Karpas-422 (cell line): ENCODE data around the gene KRTAP5-2. TPM values are rescaled to one million over a fixed set of nuclear protein-coding genes. Genes with fewer than 3 reads are reported as not detected.
"Not testable (repeated sequence)": the region's sequence is repeated elsewhere in the genome, so short reads cannot be mapped to it uniquely, and the experiment has no call there.

Source experiments
- DNase-seq: peaks from one replicate; pipeline ENCODE4 v3.0.0-alpha.2; 2015
- H2AFZ ChIP-seq: fragments of 200-600 bp; sonication (generic); 2 replicates; pipeline ENCODE4 v1.6.1; 2014; ENCODE audit warnings: antibody characterized with exemption, low read length, mixed read lengths
- H3K27ac ChIP-seq: fragments of 200-600 bp; sonication (generic); 2 replicates; pipeline ENCODE4 v1.5.1; 2014; ENCODE audit warnings: mild to moderate bottlenecking, low read length, moderate library complexity
- H3K27me3 ChIP-seq: fragments of 200-600 bp; sonication (generic); 2 replicates; pipeline ENCODE4 v1.6.1; 2014; ENCODE audit warnings: low read length, mixed read lengths
- H3K36me3 ChIP-seq: fragments of 200-600 bp; sonication (generic); 2 replicates; pipeline ENCODE4 v1.6.1; 2014; ENCODE audit warnings: low read length, mixed read lengths; ENCODE audit not compliant: insufficient read depth
- H3K4me1 ChIP-seq: fragments of 200-600 bp; sonication (generic); 2 replicates; pipeline ENCODE4 v1.6.1; 2014; ENCODE audit warnings: mild to moderate bottlenecking, low read length, mixed read lengths
- H3K4me2 ChIP-seq: fragments of 200-600 bp; sonication (generic); 2 replicates; pipeline ENCODE4 v1.6.1; 2014; ENCODE audit warnings: low read length, low read depth, mild to moderate bottlenecking; ENCODE audit not compliant: poor library complexity, severe bottlenecking
- H3K4me3 ChIP-seq: fragments of 200-600 bp; sonication (generic); 2 replicates; pipeline ENCODE4 v1.5.1; 2014; ENCODE audit warnings: mild to moderate bottlenecking, antibody characterized with exemption, low read length, mixed read lengths
- H3K79me2 ChIP-seq: fragments of 200-600 bp; sonication (generic); 2 replicates; pipeline ENCODE4 v1.6.1; 2014; ENCODE audit warnings: mild to moderate bottlenecking, low read length, mixed read lengths
- H3K9ac ChIP-seq: fragments of 200-600 bp; sonication (generic); 2 replicates; pipeline ENCODE4 v1.6.0; 2014; ENCODE audit warnings: low read length
- H3K9me2 ChIP-seq: fragments of 200-600 bp; sonication (generic), shearing (Covaris generic); replicated peaks from 2 replicates; pipeline ENCODE4 v1.6.0; 2014; ENCODE audit warnings: mild to moderate bottlenecking, low read length, moderate library complexity; ENCODE audit not compliant: insufficient read depth
- H3K9me3 ChIP-seq: fragments of 300-700, 200-600 bp; sonication (generic); 2 replicates; pipeline ENCODE4 v1.6.1; 2014; ENCODE audit warnings: low read length, mixed read lengths
- H4K20me1 ChIP-seq: fragments of 200-600 bp; sonication (generic); 2 replicates; pipeline ENCODE4 v1.6.1; 2014; ENCODE audit warnings: mild to moderate bottlenecking, antibody characterized with exemption, low read length, low read depth; ENCODE audit not compliant: insufficient read depth
- total RNA-seq: library from RNA; depleted of rRNA; stranded (reverse); fragments of >200 nt; shearing (Covaris generic); gene quantifications from 2 replicates; pipeline ENCODE4 v1.2.3, GENCODE V29; 2014; ENCODE audit warnings: low replicate concordance

KRTAP5-2 gene
- total RNA-seq, 1 experiment from 2014 or later = not detected

GRCh38 chr11:1603629-1604028 lies 5.5 kb upstream of the KRTAP5-2 start:
- no peak overlapping the region for H3K4me2 ChIP-seq
- no peaks in the 10 kb centered on the region for H3K9me3 ChIP-seq
- peaks cover 17% of the 10 kb centered on the region for H3K4me1 ChIP-seq
- no peak overlapping the region for H2AFZ ChIP-seq
- no peaks in the 10 kb centered on the region for H3K79me2 ChIP-seq
- H3K4me3 ChIP-seq = no peak overlapping the region
- no peak for DNase-seq
- no peaks in the 10 kb centered on the region for H3K9me2 ChIP-seq
- H3K36me3 ChIP-seq = no peaks in the 10 kb centered on the region
- H3K27me3 ChIP-seq = no peaks in the 10 kb centered on the region
- no peak overlapping the region for H3K9ac ChIP-seq
- H3K27ac ChIP-seq = no peak overlapping the region
- H4K20me1 ChIP-seq = no peaks in the 10 kb centered on the region

DNA sequence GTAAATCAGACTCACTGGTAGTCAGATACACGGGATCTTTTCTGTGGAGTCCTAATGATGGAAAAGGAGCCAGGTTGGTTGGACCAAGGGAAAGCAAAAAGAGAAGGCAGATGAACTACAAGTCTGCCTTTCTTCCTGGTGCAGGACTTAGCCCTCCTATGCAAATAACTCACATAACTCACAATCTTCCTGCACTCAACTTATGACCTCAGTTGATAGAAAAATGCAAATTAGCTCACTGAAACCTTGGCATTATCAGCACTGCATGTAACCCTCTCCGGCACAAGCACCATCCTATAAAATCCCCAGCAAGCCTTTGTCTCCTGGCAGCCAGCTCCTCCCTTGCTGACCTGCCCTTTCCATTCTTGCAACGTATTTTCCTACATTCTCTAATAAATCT lies 3.6 kb upstream of the KRTAP5-2 start:
- not testable (repeated sequence) for H4K20me1 ChIP-seq, H3K4me3 ChIP-seq, H2AFZ ChIP-seq, H3K9ac ChIP-seq, H3K27me3 ChIP-seq, H3K27ac ChIP-seq, H3K79me2 ChIP-seq, H3K36me3 ChIP-seq, H3K9me3 ChIP-seq, H3K9me2 ChIP-seq
- DNase-seq = peak; percentile 48
- peak overlapping the region; percentile 29 for H3K4me2 ChIP-seq
- H3K4me1 ChIP-seq = peaks cover 17% of the 10 kb centered on the region

GRCh38 chr11:1600626-1601025 lies 2.5 kb upstream of the KRTAP5-2 start:
- Histone ChIP-seq H3K9me2 (no peaks in the 10 kb centered on the region), H3K27me3 (no peaks in the 10 kb centered on the region), H3K9me3 (no peaks in the 10 kb centered on the region), H3K27ac (no peak overlapping the region), H3K4me3 (no peak overlapping the region), H3K79me2 (no peaks in the 10 kb centered on the region), H3K4me2 (no peak overlapping the region), H3K4me1 (peaks cover 17% of the 10 kb centered on the region), H4K20me1 (no peaks in the 10 kb centered on the region), H3K36me3 (no peaks in the 10 kb centered on the region), H2AFZ (no peak overlapping the region), H3K9ac (no peak overlapping the region)
- no peak for DNase-seq

GRCh38 chr11:1598816-1599215 lies 722 bp upstream of the KRTAP5-2 start:
- Histone ChIP-seq H3K4me2 (no peak overlapping the region), H3K9ac (no peak overlapping the region), H3K27me3 (no peaks in the 10 kb centered on the region), H3K9me3 (no peaks in the 10 kb centered on the region), H3K4me3 (no peak overlapping the region), H3K36me3 (no peaks in the 10 kb centered on the region), H3K79me2 (no peaks in the 10 kb centered on the region), H2AFZ (no peak overlapping the region), H3K4me1 (peaks cover 17% of the 10 kb centered on the region), H3K27ac (no peak overlapping the region), H4K20me1 (no peaks in the 10 kb centered on the region), H3K9me2 (no peaks in the 10 kb centered on the region)
- DNase-seq = no peak

- H3K27ac ChIP-seq, H4K20me1 ChIP-seq, H3K9me2 ChIP-seq, H3K4me3 ChIP-seq, DNase-seq, H3K9me3 ChIP-seq, H3K79me2 ChIP-seq, H3K27me3 ChIP-seq, H3K4me2 ChIP-seq, H3K36me3 ChIP-seq, H2AFZ ChIP-seq, H3K9ac ChIP-seq: not testable (repeated sequence)
- peaks cover 17% of the 10 kb centered on the region for H3K4me1 ChIP-seq
Observed at GRCh38 chr11:1598406-1598805, 312 bp upstream of the KRTAP5-2 start.

DNA sequence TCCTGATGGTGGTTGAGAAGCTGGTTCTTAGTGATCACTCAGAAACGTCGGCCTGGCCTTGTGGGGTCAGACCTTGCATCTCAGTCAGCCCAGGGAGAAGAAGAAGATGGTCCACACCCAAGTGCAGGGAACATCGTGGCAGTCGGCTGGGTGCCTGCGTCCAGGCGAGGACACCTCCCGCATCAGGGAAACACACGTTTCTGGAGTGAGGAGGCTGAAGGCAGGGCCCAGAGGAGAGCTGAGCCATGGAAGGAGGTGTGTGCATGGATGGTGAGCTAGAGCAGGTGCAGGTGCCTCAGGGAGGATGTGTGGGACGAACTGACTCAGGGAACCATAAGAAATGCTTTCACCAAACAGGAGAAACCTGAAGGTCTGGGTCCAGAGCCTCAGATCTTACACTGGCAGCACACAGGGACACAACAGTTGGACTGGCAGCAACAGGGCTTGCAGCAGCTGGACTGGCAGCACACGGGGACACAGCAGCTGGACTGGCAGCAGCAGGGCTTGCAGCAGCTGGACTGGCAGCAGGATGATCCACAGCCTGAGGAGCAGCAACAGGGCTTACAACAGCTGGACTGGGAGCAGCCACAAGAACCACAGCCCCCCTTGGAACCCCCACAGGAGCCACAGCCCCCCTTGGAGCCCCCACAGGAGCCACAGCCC lies 632 bp downstream of the KRTAP5-2 start:
- Histone ChIP-seq H3K36me3 (no peaks in the 10 kb centered on the region), H4K20me1 (no peaks in the 10 kb centered on the region), H3K79me2 (no peaks in the 10 kb centered on the region), H3K27me3 (no peaks in the 10 kb centered on the region), H3K4me1 (peaks cover 17% of the 10 kb centered on the region), H2AFZ (no peak overlapping the region), H3K27ac (no peak overlapping the region), H3K9me2 (no peaks in the 10 kb centered on the region), H3K4me2 (no peak overlapping the region), H3K4me3 (no peak overlapping the region), H3K9ac (no peak overlapping the region), H3K9me3 (no peaks in the 10 kb centered on the region)
- DNase-seq = no peak

DNA sequence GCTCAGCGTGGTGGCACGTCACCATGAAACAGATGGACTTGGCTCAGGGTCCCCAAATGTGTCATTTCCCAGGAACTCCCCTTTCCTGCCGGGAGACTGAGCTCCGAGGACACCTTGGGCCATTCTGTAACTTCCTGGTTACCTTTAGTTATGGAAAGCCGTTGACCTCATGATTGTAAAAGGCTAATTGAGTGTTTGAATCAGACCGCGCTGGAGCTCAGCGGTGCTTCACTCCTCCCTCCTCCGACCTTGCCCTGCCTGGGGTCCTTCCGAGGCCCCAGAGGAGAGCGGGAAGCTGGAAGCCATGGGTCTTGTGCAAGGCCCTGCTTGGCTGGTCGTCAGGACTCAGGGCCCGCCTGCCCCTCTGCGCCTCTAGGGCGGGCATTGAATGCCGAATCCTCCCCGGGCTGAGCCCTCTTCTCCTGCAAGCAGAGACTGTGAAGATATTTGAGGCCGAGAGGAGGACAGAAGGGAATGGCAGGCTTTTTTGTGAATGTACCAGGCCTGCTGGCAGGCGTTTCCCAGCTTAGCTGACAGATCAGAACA lies 1.4 kb downstream of the KRTAP5-2 start:
- not testable (repeated sequence) for H3K9ac ChIP-seq, DNase-seq, H4K20me1 ChIP-seq, H3K27me3 ChIP-seq, H3K79me2 ChIP-seq, H3K9me3 ChIP-seq, H3K9me2 ChIP-seq, H3K4me3 ChIP-seq, H3K4me2 ChIP-seq, H3K36me3 ChIP-seq, H3K27ac ChIP-seq, H2AFZ ChIP-seq
- H3K4me1 ChIP-seq = peaks cover 12% of the 10 kb centered on the region

DNA sequence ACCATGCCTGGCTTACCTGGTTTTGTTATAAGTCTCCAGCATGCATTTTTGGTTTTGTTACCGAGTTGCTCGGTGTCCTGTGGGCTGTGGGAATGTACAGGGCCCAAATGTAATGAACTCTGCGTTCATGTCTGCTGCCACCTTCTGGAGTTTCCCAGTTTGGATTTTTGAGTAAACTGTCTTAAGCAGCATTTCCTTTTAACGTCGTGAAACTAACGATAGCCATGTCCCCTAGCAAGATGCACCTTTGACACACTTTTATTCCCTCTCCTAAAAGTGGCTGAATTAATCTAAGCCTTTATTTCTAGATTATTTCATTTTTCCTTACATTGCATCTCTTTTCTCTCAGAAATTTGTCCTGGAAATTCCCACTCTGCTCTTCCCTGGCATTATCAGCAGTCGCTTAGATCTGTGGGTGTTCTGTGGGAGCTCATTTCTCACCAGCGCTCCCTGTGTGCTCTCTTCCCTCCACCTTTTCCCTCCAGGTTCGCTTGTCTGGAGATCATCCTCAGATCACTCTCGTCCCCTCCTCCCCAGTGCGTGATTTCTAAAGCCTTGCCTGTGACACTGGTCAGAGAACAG lies 2.0 kb downstream of the KRTAP5-2 start:
- not testable (repeated sequence) for H3K9ac ChIP-seq, H2AFZ ChIP-seq, H3K27me3 ChIP-seq, H3K27ac ChIP-seq, H3K79me2 ChIP-seq, H3K4me3 ChIP-seq, H3K4me1 ChIP-seq, DNase-seq, H3K9me3 ChIP-seq, H3K9me2 ChIP-seq, H3K4me2 ChIP-seq, H4K20me1 ChIP-seq, H3K36me3 ChIP-seq
